ENCODE measurements around the gene NBPF1.
"Not testable (repeated sequence)": the region's sequence is repeated elsewhere in the genome, so short reads cannot be mapped to it uniquely, and the experiment has no call there.

NBPF1 gene

DNA sequence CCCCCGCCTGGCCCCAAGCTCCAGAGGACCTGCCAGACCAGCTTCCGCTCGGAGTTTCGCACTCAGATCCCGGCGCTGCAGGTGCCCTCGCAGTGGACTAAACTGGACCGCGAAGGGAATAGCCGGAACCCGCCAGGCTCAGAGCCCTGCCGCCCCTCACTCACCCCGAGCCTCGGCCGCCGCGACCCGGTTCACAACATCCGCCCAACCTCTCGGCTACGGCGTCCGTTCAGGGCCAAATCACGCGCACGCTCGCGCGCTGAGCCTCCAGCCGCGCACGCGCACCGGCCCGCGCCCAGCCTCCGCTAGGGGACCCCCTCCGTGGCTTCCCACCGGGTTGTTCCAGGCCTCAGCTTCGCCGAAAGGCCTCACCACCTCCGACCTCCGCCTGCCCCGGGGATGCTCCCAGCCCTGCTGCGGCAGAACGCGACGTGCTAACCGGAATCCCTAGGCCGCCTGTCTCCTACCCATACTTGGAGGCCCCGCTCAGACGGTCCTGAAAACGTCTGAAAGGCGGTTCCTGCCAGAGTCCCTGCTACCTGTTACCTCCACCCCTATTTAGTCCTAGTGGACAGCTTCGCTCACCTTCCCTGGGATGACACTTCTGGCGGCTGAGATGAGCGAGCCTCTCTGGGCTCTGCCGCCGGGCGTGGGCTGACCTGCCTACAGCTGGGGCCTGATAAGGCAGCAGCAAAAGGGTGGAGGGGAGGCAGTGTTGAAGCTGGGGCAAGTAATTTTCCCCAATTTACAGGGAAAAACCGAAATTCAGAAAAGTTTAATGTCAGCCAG, 31.3 kb upstream of the NBPF1 start:
- H3K9me3 ChIP-seq, H3K27me3 ChIP-seq, H3K36me3 ChIP-seq, H3K4me1 ChIP-seq: not testable (repeated sequence)
- peak overlapping the region; percentile 84 for H3K4me3 ChIP-seq (ENCODE audit: low read depth, low read length)
- TF ChIP-seq, protein P1, sequence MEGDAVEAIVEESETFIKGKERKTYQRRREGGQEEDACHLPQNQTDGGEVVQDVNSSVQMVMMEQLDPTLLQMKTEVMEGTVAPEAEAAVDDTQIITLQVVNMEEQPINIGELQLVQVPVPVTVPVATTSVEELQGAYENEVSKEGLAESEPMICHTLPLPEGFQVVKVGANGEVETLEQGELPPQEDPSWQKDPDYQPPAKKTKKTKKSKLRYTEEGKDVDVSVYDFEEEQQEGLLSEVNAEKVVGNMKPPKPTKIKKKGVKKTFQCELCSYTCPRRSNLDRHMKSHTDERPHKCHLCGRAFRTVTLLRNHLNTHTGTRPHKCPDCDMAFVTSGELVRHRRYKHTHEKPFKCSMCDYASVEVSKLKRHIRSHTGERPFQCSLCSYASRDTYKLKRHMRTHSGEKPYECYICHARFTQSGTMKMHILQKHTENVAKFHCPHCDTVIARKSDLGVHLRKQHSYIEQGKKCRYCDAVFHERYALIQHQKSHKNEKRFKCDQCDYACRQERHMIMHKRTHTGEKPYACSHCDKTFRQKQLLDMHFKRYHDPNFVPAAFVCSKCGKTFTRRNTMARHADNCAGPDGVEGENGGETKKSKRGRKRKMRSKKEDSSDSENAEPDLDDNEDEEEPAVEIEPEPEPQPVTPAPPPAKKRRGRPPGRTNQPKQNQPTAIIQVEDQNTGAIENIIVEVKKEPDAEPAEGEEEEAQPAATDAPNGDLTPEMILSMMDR (IDR thresholded peaks at IDR 0.05; ENCODE audit: low read depth, low read length) = peak; percentile 44
- peak; percentile 97 for DNase-seq

DNA sequence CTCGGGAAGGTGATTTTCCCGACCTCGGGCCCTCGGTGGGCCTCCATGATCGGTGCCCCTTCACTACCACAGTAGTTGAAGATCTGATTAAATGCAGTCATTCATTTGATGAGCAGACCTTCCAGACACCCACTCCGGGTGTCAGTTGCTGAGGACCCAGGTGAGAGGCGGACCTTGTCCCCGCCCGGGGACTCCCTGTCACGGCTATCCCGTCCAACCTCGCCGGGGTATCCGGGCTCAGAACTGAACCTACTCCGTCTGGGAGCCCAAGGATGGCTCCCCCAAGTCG, 30.8 kb upstream of the NBPF1 start:
- no peaks in the 10 kb centered on the region for H3K27me3 ChIP-seq
- H3K4me1 ChIP-seq = 0 out of 2 replicates have a peak, but pooled peaks cover 3% of the 10 kb centered on the region
- TF ChIP-seq, protein P1 (IDR thresholded peaks at IDR 0.05; ENCODE audit: low read depth, low read length) = no peak
- DNase-seq = peak; percentile 16
- H3K9me3 ChIP-seq = no peaks in the 10 kb centered on the region; the same call in 1 of the 2 replicates
- peak overlapping the region; percentile 84 for H3K4me3 ChIP-seq (ENCODE audit: low read depth, low read length)
- H3K36me3 ChIP-seq = no peaks in the 10 kb centered on the region

DNA sequence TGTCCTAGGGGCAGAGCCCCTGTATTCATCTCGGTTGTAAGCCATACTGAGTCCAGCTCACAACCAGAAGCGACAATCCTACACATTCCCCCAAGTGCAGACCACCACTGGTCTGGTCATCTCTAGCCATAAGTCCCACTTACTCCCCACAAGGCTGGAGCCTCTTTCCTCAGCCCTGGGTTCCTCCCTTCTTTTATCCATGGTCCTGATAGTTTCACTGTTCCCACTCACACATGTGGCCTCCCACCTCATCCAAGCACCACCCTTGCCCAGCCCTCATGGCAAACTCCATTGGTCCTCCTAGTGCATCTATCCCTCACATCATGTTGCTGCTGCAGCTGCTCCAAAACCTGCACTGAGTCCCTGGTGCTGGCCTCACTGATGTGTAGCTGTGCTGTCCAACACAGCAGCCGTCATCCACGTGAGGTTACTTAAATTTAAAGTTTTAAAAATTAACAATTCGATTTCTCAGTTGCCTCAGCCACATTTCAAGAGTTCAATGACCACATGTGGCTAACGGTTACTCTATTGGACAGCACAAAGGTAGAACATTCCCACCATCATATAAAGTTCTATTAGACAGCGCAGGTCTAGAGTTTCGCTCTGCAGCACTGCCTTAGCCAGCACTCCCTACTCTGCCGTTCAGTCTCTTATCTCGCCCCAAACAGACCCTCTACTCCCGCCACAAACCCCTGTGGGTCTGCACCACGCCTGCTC, 30.3 kb upstream of the NBPF1 start:
- H3K4me1 ChIP-seq, H3K27me3 ChIP-seq, H3K9me3 ChIP-seq, H3K36me3 ChIP-seq: not testable (repeated sequence)
- H3K4me3 ChIP-seq (ENCODE audit: low read depth, low read length) = peak overlapping the region; percentile 84
- DNase-seq = peak; percentile 3

DNA sequence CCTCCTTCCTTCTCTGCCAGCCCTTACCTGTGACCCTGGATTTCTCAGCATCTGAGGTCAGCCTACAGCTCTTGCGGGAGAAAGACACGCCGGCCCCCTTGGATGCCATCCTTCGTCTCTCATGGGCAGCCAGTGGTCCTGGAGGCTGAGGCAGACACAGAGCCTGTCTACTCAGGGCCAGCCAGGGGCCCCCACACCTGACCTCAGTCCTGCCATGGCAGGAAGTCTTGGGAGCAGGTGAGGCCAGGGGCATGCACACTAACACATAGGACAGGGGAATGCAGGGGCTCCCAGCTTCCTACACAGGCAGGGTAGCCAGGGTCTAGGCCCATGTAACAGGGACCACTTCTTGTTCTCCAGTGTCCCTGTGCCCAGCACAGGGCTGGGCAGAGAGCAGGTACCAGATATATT, 29.6 kb upstream of the NBPF1 start:
- DNase-seq = peak; percentile 3
- not testable (repeated sequence) for H3K4me1 ChIP-seq; H3K4me3 ChIP-seq (ENCODE audit: low read depth, low read length); H3K27me3 ChIP-seq; H3K9me3 ChIP-seq; H3K36me3 ChIP-seq

DNA sequence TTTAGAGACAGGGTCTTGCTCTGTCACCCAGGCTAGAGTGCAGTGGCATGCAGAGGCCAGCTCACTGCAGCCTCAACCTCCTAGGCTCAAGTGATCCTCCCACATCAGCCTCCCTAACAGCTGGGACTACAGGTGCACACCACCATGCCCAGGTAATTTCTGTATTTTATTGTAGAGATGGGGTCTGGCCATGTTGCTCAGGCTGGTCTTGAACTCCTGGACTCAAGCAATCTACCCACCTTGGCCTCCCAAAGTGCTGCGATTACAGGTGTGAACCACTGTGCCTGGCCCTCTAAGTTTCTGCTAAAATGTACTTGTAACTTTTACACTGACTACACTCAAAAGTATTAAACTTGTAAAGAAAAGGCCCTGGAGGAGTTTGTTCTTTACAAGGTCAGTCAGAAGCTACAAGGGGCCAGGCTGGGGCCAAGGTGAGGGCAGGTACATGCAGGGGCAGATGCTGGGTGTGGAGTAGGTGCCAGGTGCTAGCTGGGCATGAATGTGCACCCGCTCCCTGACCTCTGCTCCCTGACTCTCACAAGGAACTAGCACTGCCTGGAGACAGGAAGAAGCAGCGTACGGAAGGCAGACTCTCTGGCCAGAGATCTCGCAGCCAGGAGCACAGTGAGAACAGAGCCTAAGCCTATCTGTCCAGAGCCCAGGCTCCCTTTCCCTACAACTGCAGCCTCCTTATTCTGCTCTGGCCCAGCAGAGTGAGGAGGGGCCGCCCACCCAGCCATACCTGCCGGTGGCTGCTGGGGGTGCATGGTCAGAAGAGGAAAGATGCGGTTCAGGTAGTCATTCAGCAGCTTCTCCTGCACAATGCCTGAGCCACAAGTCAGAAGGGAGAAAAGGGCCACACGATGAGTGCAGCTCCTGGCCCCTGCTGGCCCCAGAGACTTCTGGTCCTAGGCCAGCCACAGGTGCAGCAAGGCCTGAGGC, 28.9 kb upstream of the NBPF1 start:
- not testable (repeated sequence) for H3K36me3 ChIP-seq; H3K4me3 ChIP-seq (ENCODE audit: low read depth, low read length); H3K27me3 ChIP-seq; H3K4me1 ChIP-seq; H3K9me3 ChIP-seq
- DNase-seq = peak; percentile 5

DNA sequence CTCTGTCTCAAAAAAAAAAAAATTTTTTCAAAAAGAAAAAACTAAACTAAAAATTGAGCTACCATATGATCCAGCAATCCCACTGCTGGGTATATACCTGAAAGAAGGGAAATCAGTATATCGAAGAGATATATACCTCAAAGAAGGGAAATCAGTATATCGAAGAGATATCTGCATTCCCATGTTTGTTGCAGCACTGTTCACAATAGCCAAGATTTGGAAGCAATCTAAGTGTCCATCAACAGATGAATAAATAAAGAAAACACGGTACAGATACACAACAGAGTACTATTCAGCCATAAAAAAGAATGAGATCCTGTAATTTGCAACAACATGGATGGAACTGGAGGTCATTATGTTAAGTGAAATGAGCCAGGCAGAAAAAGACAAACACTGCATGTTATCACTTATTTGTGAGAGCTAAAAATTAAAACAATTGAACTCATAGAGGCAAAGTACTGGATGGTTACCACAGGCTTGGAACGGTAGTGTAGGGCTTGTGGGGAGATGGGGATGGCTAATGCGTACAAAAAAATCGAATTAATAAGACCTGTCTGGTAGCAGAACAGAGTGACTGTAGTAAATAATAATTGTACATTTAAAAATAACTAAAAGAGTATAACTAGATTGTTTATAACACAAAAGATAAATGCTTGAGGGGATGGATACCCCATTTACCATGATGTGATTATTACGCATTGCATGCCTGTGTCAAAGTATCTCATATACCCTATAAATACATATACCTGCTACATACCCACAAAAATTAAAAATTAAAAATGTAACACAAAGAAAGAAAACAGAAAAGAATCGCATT, 28.0 kb upstream of the NBPF1 start:
- not testable (repeated sequence) for DNase-seq, H3K4me1 ChIP-seq

DNA sequence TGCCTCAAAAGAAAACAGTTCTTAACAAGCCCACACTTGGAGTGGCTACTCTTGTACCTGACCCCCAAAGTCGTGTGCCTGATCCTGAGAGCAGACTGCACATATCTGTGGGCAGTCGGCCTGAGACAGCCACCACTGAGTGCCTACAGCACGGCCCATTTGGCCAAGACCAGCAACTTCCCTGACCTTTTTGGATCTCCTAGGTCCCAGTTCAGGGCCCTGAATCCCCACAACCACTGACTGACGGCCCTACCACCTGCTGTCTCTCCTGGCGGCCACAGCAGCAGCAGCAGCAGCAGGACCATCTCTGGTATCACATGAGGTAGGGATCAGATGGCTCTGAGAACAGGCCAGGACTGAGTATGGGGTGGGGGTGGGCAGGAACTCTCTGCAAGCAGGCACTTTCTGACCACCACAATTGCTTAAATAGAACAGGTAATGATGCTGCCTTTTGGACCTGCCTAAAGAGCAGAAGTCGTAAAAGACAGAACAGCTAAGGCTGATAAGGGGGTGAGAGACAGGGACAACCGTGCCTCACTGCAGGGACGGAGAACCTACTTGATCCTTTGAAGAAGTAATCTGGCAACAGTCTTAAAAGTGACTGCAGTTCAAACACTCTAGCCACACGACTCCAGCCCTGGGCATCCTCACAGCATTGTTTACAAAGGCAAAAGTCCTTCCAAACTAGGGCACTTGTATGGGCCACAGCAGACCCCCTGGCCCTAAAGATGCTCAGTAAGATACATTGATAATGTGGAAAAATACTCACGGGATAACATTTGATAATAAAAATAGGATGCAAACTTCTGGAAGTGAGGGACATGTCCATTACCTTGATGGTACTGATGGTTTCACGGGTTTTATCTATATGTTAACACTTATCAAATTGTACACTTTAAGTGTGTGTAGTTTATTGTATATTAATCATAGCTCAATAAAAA, 26.0 kb upstream of the NBPF1 start:
- DNase-seq; H3K36me3 ChIP-seq; H3K9me3 ChIP-seq; H3K4me1 ChIP-seq; H3K27me3 ChIP-seq; H3K4me3 ChIP-seq (ENCODE audit: low read depth, low read length): not testable (repeated sequence)

More for the DNA sequence above, 28.0 kb upstream of the NBPF1 start:
- not testable (repeated sequence) for H3K9me3 ChIP-seq; H3K36me3 ChIP-seq; H3K4me3 ChIP-seq (ENCODE audit: low read depth, low read length); H3K27me3 ChIP-seq

DNA sequence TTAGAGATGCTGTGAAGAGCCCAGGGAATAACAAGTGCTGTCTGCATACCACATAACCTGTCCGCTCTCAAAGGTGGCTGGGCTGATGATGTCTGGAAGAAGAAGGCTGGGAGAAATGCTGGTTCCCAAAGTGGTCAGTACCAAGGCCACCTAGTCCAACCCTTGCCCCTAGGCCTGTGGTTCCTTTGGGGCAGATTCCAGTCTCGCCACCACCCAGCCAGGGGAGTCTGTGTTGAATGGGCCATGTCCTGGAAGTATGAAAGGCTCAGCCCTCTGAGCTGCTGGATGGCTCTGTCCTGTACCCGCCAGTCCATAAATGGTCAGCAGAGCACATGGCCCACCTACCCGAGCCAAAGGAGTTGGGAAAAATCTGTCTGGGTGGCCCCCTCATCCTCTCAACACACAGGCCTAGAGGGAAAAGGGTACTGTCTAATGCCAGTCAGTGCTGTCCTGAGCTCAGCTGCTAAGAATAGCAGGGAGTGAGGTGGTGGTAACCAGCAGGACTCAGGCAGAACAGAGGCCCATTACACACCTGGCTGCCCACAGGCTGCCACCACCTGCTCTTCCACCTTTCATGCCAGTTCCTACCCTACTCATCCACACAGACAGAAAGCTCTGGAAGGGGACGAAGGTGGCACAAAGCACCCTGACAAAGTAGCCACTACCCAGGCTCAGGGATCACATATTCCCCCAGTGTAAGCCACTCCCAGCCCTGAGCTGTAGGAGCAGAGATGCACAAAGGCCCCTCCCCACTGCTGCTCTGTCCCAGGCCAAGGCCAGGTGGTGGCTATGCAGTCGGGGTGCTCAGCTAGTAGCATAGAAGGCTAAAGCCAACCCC, 24.8 kb upstream of the NBPF1 start:
- DNase-seq; H3K4me3 ChIP-seq (ENCODE audit: low read depth, low read length); H3K27me3 ChIP-seq; H3K4me1 ChIP-seq; H3K9me3 ChIP-seq; H3K36me3 ChIP-seq: not testable (repeated sequence)

DNA sequence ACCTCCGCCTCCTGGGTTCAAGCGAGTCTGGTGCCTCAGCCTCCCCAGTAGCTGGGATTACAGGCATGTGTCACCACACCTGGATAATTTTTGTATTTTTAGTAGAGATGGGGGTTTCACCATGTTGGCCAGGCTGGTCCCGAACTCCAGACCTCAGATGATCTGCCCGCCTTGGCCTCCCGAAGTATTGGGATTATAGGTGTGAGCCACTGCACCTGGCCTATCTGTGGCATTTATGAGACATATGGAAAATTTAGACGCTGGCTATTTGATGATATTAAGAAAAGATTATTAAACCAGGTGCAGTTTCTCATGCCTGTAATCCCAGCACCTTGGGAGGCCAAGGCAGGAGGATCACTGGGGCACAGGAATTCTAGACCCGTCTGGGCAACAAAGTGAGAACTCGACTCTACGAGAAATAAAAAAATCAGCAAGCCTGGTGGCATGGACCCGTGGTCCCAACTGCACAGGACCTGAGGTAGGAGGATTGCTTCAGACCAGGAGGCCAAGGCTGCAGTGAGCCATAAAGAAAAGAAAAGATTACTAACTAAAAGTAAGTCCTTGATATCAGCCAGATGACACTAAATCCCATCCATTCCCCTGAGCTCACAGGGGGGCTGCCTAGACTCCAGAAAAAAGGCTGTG, 23.3 kb upstream of the NBPF1 start:
- not testable (repeated sequence) for H3K9me3 ChIP-seq; H3K36me3 ChIP-seq; H3K4me3 ChIP-seq (ENCODE audit: low read depth, low read length); H3K4me1 ChIP-seq; H3K27me3 ChIP-seq; DNase-seq

DNA sequence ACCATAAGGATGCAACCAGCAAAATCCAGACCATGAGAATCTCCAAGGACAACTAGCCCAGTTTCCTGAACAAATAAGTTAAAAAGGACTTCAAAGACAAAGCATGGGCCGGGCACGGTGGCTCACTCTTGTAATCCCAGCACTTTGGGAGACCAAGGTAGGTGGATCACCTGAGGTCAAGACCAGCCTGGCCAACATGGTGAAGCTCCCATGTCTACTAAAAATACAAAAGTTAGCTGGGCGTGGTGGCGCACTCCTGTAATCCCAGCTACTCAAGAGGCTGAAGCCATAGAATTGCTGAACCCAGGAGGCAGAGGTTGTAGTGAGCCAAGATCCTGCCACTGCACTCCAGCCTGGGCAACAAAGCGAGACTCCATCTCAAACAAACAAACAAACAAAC, 22.6 kb upstream of the NBPF1 start:
- H3K36me3 ChIP-seq; H3K4me3 ChIP-seq (ENCODE audit: low read depth, low read length); H3K27me3 ChIP-seq; H3K4me1 ChIP-seq; DNase-seq; H3K9me3 ChIP-seq: not testable (repeated sequence)

Data from BE2C (cell line).